IMR-90 (cell line): Measurements from ENCODE around the gene ZNF611.

ENCODE experiments used
- BHLHE40 ChIP-seq: fragments of 150-350 bp; IDR thresholded peaks from 2 replicates; pipeline ENCODE4 v1.6.1; 2016; ENCODE audit warnings: mild to moderate bottlenecking, low read depth, low read length
- CEBPB ChIP-seq: IDR thresholded peaks from 2 replicates; pipeline ENCODE4 v1.6.1; 2012; ENCODE audit warnings: low read depth, low read length, improper control_type of control experiment
- CTCF ChIP-seq: conservative IDR thresholded peaks from 2 replicates; pipeline ENCODE4 v1.5.1; 2012; ENCODE audit warnings: mild to moderate bottlenecking, low read depth, low read length, improper control_type of control experiment
- MAZ ChIP-seq: IDR thresholded peaks from 2 replicates; pipeline ENCODE4 v1.6.1; 2012; ENCODE audit warnings: low read depth, mild to moderate bottlenecking, low read length, improper control_type of control experiment, moderate library complexity, borderline replicate concordance
- MXI1 ChIP-seq: IDR thresholded peaks from 2 replicates; pipeline ENCODE4 v1.6.1; 2012; ENCODE audit warnings: low read depth, mild to moderate bottlenecking, low read length, moderate library complexity, borderline replicate concordance
- POLR2A ChIP-seq: IDR thresholded peaks from 2 replicates; pipeline ENCODE4 v1.6.1; 2012; ENCODE audit warnings: mild to moderate bottlenecking, low read depth, low read length
- RCOR1 ChIP-seq: IDR thresholded peaks from 2 replicates; pipeline ENCODE4 v1.6.1; 2012; ENCODE audit warnings: mild to moderate bottlenecking, low read length, improper control_type of control experiment; ENCODE audit not compliant: insufficient replicate concordance
- RFX5 ChIP-seq: IDR thresholded peaks from 2 replicates; pipeline ENCODE4 v1.8.0; 2012; ENCODE audit warnings: low read depth, mild to moderate bottlenecking, low read length, moderate library complexity
- SMC3 ChIP-seq: fragments of 150-350 bp; IDR thresholded peaks from 2 replicates; pipeline ENCODE4 v1.6.1; 2016; ENCODE audit warnings: low read depth, mild to moderate bottlenecking, antibody characterized with exemption, low read length, moderate library complexity
- USF2 ChIP-seq: fragments of 150-350 bp; IDR thresholded peaks from 2 replicates; pipeline ENCODE4 v1.6.1; 2017; ENCODE audit warnings: mild to moderate bottlenecking, antibody characterized with exemption, low read length, low read depth

DNA sequence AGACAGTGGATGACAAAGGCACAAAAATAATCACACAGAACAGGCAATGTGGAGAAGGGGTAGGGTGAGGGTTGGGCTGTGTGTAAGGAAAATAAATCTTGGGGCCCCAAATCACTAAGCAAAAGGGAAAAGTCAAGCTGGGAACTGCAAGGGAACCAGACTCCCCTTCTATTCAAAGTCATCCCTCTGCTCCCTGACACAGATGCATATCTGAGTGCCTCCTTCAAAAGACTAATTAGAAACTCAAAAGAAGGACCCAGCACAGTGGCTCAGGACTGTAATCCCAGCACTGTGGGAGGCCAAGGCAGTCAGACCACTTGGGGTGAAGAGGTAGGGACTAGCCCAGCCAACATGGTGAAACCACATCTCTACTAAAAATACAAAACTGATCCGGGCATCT is 18.3 kb downstream of the ZNF611 start:
- TF ChIP-seq BHLHE40, result no peak
- TF ChIP-seq RFX5, result no peak
- no peak for TF ChIP-seq CEBPB
- TF ChIP-seq POLR2A, result no peak
- no peak for TF ChIP-seq RCOR1
- no peak for TF ChIP-seq CTCF
- TF ChIP-seq SMC3, result no peak
- no peak for TF ChIP-seq USF2
- no peak for TF ChIP-seq MXI1
- TF ChIP-seq MAZ, result no peak
